Glutamatergic neuron (in vitro differentiated cells): Measurements from ENCODE around the gene DUOXA2. TPM values are rescaled to one million over a fixed set of nuclear protein-coding genes. Genes with fewer than 3 reads are reported as not detected.

ENCODE experiments used
- DNase-seq: peaks from one replicate; pipeline ENCODE4 v3.0.0; 2022
- H3K27ac Mint-ChIP-seq: one replicate; pipeline ENCODE4 v1.8.0; 2020; ENCODE audit warnings: mild to moderate bottlenecking, mixed read lengths, inconsistent platforms; ENCODE audit not compliant: unreplicated experiment
- H3K27me3 Mint-ChIP-seq: one replicate; pipeline ENCODE4 v1.8.0; 2020; ENCODE audit warnings: mild to moderate bottlenecking, moderate library complexity, mixed read lengths, inconsistent platforms; ENCODE audit not compliant: unreplicated experiment
- H3K36me3 Mint-ChIP-seq: one replicate; pipeline ENCODE4 v1.8.0; 2020; ENCODE audit warnings: mild to moderate bottlenecking, mixed read lengths, inconsistent platforms; ENCODE audit not compliant: unreplicated experiment
- H3K4me1 Mint-ChIP-seq: one replicate; pipeline ENCODE4 v1.8.0; 2020; ENCODE audit warnings: mild to moderate bottlenecking, low read depth, mixed read lengths, inconsistent platforms; ENCODE audit not compliant: unreplicated experiment
- H3K4me3 Mint-ChIP-seq: one replicate; pipeline ENCODE4 v1.8.0; 2020; ENCODE audit warnings: mild to moderate bottlenecking, mixed read lengths, inconsistent platforms; ENCODE audit not compliant: unreplicated experiment
- H3K9me3 Mint-ChIP-seq: one replicate; pipeline ENCODE4 v1.8.0; 2020; ENCODE audit warnings: mild to moderate bottlenecking, moderate library complexity, mixed read lengths, inconsistent platforms; ENCODE audit not compliant: unreplicated experiment
- CTCF ChIP-seq: fragments of 200-600 bp; sonication (generic); IDR thresholded peaks from one replicate; pipeline ENCODE4 v1.5.0; 2021; ENCODE audit not compliant: partially characterized antibody, unreplicated experiment
- total RNA-seq: library from RNA; stranded (reverse); fragmentation: NEBNext Ultra II Directional; extraction: Animal tissue kit (Norgen Biotek cat#: 25700); gene quantifications from one replicate; pipeline ENCODE4 v1.2.1, GENCODE V29; 2021; ENCODE audit not compliant: unreplicated experiment

The DUOXA2 gene
- total RNA-seq, 1 donor from 2014 or later = not detected

- Mint-ChIP-seq H3K9me3 (peaks cover 3% of the 10 kb centered on the region), H3K27me3 (peaks cover 11% of the 10 kb centered on the region), H3K27ac (no peak overlapping the region), H3K4me3 (no peak overlapping the region), H3K36me3 (peaks cover 5% of the 10 kb centered on the region), H3K4me1 (no peaks in the 10 kb centered on the region)
- no peak for TF ChIP-seq CTCF
- no peak for DNase-seq
Measured at GRCh38 chr15:45147606-45148005, 33.5 kb downstream of the DUOXA2 start.

- no peak for TF ChIP-seq CTCF
- H3K4me1 Mint-ChIP-seq = no peaks in the 10 kb centered on the region
- no peak for DNase-seq
- peaks cover 13% of the 10 kb centered on the region for H3K27me3 Mint-ChIP-seq
- peaks cover 6% of the 10 kb centered on the region for H3K36me3 Mint-ChIP-seq
- no peak overlapping the region for H3K4me3 Mint-ChIP-seq
- no peak overlapping the region for H3K27ac Mint-ChIP-seq
- peaks cover 3% of the 10 kb centered on the region for H3K9me3 Mint-ChIP-seq
Measured at GRCh38 chr15:45148076-45149059, 34.2 kb downstream of the DUOXA2 start.

GRCh38 chr15:45149060-45149459 lies 34.9 kb downstream of the DUOXA2 start:
- H3K9me3 Mint-ChIP-seq = peaks cover 3% of the 10 kb centered on the region
- H3K4me3 Mint-ChIP-seq = no peak overlapping the region
- DNase-seq = no peak
- H3K27me3 Mint-ChIP-seq = peaks cover 13% of the 10 kb centered on the region
- no peak for TF ChIP-seq CTCF
- no peaks in the 10 kb centered on the region for H3K4me1 Mint-ChIP-seq
- H3K36me3 Mint-ChIP-seq = peaks cover 6% of the 10 kb centered on the region
- no peak overlapping the region for H3K27ac Mint-ChIP-seq

GRCh38 chr15:45150481-45150880 lies 36.4 kb downstream of the DUOXA2 start:
- Mint-ChIP-seq H3K36me3 (peaks cover 6% of the 10 kb centered on the region), H3K27ac (no peak overlapping the region), H3K27me3 (peaks cover 11% of the 10 kb centered on the region), H3K4me1 (no peaks in the 10 kb centered on the region), H3K9me3 (peaks cover 5% of the 10 kb centered on the region), H3K4me3 (no peak overlapping the region)
- TF ChIP-seq CTCF = no peak
- DNase-seq = no peak

- TF ChIP-seq CTCF = no peak
- peaks cover 9% of the 10 kb centered on the region for H3K9me3 Mint-ChIP-seq
- H3K4me1 Mint-ChIP-seq = no peaks in the 10 kb centered on the region
- H3K27ac Mint-ChIP-seq = no peak overlapping the region
- H3K4me3 Mint-ChIP-seq = no peak overlapping the region
- peaks cover 13% of the 10 kb centered on the region for H3K27me3 Mint-ChIP-seq
- peaks cover 6% of the 10 kb centered on the region for H3K36me3 Mint-ChIP-seq
- no peak for DNase-seq
Measured at GRCh38 chr15:45150997-45151396, 36.9 kb downstream of the DUOXA2 start.
